Measurements from ENCODE around the gene CACNA1E.
"Not testable (repeated sequence)": the region's sequence is repeated elsewhere in the genome, so short reads cannot be mapped to it uniquely, and the experiment has no call there.

Gene CACNA1E

GRCh38 chr1:181821701-181822100 lies 338.4 kb downstream of the CACNA1E start:
- no peak for DNase-seq

- DNase-seq = not testable (repeated sequence)
Observed at GRCh38 chr1:181832173-181832880, 349.0 kb downstream of the CACNA1E start.

GRCh38 chr1:181846001-181846645 lies 362.8 kb downstream of the CACNA1E start:
- DNase-seq = no peak

GRCh38 chr1:181846681-181847080 lies 363.4 kb downstream of the CACNA1E start:
- DNase-seq = no peak

GRCh38 chr1:181849071-181849470 lies 365.8 kb downstream of the CACNA1E start:
- DNase-seq = no peak

- DNase-seq = not testable (repeated sequence)
Observed at GRCh38 chr1:181854212-181854611, 370.9 kb downstream of the CACNA1E start.

GRCh38 chr1:181855380-181855779 lies 372.1 kb downstream of the CACNA1E start:
- no peak for DNase-seq

Data from right hindlimb (tissue), 1 donor.